Epithelial cell of esophagus (primary cell): ENCODE measurements around the gene EIF2D.

Source experiments
- DNase-seq: peaks from one replicate; pipeline ENCODE4 v3.0.0; 2010; ENCODE audit warnings: low read depth
- H3K4me3 ChIP-seq: 2 replicates; pipeline ENCODE4 v1.5.1; 2011; ENCODE audit warnings: mild to moderate bottlenecking, low read length, control low read depth
- CTCF ChIP-seq: IDR thresholded peaks from 2 replicates; pipeline ENCODE4 v1.5.1; 2011; ENCODE audit warnings: low read depth, mild to moderate bottlenecking, low read length, control low read depth, inconsistent platforms; ENCODE audit not compliant: insufficient read depth; ENCODE audit errors: missing control alignments

EIF2D gene

DNA sequence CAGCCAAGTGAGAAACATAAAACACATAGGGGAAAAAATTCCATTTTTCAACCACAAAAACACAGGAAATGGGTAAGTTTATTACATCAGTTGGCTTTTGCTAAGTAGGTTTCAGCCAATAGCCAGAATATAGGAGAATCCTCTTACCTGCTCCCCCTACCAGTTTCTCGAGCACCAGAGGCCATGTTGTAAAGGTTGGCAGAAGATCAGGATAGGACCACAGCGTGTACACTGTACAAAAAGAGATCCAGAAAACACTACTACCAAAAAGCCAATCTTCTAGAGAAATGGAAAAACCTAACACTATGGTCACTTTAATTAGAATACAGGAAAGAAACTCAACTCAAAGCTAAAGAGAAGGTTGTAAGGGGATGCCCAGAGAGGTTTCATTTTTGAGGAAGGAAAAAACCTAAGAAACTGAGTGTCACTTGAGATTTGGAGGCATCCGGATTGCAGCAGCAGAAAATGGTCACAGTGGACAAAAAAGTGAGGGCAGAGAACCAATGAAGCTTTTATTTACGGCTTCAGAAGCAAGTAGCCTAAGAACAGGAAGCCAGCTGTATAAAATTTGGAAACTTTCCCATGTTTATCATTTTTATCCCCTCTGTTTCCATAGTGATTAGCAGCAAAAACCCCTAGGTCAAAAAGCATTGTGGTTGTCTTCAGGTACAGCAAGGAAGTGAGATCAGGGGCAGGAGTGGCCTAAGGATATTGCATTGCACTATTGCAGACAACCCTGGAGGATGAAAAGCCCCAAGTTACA, 2.9 kb downstream of the EIF2D start:
- no peak overlapping the region for H3K4me3 ChIP-seq
- TF ChIP-seq CTCF: no peak
- DNase-seq: no peak

DNA sequence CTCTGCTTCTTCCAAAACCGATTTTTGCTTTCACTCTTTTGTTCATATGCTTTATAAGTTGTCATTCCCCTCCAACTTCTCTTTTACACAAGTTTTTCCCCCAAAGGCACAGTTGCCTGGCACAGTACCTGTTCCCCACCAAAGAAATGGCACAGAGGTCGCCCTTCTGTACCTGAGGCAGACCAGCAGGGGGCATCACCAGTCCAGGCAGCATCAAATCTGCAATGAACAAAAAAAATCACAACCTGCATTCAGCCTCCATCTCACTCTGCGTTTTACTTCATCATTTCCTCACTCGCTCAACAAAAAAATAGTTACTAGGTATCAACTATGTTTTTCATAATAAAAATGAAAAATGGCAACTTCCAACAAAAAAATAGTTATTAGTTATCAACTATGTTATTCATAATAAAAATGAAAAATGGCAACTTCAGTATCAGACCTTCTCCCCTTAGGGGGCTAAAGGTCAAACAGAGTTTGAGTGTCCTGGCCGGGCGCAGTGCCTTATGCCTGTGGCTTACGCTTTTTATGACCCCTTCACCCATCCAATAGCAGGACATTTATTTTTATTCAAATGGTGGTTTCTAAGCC, 4.1 kb downstream of the EIF2D start:
- TF ChIP-seq CTCF: peak; percentile 93
- peak; percentile 63 for DNase-seq
- no peak overlapping the region for H3K4me3 ChIP-seq

DNA sequence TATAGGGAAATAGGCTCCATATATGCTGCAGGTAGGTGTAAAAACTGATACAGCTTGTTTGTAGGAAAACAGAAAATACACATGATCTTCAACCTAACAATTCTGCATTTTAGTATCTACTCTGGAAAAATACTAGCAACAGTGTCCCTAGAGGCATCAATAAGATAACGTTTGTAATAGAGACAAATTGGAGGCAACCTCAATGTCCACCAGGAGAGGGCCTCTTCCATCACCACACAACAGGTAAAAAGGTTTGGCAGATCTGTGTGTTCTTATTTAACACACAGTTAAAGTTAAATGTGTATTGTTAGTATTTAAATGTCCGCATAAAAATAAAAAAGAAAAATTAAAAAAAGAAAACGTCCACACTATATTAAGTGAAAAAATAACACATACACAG, 5.4 kb downstream of the EIF2D start:
- DNase-seq: peak; percentile 65
- no peak overlapping the region for H3K4me3 ChIP-seq
- peak; percentile 74 for TF ChIP-seq CTCF

DNA sequence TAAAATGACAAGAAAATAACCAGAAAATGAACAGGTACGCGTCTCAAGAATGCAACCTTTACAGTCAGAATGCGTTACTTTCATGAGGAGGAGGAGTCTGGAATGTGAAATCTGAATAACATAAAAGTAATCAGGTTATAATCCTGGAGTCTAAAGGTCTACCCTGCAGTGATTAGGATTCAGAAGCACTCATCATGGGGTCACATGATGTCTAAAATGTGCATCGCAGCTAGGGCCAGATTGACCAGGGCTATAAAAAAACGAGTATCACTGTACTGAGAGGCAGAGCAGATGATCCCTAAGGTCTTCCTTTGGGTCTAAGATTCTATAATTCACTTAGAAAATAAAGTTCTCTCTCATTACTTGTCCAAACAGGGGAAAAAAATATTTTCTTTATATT, 7.4 kb downstream of the EIF2D start:
- no peak for DNase-seq
- TF ChIP-seq CTCF: no peak
- H3K4me3 ChIP-seq: no peak overlapping the region

DNA sequence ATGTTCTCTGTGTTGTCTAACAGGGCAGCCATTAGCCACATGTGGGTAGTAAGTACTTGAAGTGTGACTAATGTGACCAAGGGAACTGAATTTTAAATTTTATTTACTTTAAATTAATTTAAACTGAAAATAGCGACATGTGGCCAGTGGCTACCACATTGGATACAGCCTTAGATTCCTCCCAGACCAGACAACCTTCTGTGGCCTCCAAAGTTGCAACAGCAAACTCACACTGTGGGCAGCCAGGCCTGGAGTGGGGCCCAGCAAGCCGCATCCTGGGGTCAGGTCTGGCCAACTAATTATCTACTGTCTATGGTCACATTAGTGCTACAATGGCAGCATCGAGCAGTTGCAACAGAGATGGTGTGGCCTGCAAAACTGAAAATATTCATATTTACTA, 11.7 kb downstream of the EIF2D start:
- H3K4me3 ChIP-seq: no peak overlapping the region
- no peak for DNase-seq
- TF ChIP-seq CTCF: no peak

GRCh38 chr1:206596319-206596666, 16.0 kb downstream of the EIF2D start:
- no peak overlapping the region for H3K4me3 ChIP-seq
- no peak for DNase-seq
- TF ChIP-seq CTCF: no peak

DNA sequence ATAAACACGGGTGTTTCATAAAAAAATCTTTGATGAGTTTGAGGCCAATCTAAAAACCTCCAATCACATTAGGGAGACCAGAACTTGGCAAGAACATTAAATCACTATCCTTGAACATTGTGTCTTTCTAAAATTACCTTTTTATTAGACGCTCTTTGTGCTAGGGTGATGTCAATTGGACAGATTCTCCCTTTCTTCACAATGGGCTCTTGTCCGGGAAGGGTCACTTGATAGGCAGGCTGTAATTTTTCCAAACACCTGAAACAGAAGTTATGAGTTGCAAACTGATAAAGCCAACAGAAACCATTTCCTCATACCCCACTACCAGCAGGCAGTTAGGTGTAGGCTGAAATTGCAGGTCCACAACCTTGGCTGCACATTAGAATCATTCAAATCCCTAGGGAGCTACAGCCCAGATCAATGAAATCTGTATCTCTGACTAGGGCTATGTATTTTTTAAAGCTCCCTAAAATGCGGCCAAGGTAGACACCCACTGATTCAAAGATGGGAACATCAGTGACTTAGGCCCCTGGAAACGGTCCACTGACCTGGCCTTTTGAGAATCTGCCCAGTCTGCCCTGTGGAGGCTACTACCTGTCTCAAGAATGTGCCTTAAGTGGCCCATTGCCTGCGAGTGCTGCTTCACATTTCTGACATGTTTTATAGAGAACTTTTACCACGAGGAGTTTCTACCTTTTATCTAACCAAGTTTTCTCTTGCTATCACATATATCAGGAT, 16.5 kb downstream of the EIF2D start:
- no peak for TF ChIP-seq CTCF
- no peak for DNase-seq
- H3K4me3 ChIP-seq: no peak overlapping the region
